Measurements from ENCODE around the gene ALDH3B1.

Gene ALDH3B1

DNA sequence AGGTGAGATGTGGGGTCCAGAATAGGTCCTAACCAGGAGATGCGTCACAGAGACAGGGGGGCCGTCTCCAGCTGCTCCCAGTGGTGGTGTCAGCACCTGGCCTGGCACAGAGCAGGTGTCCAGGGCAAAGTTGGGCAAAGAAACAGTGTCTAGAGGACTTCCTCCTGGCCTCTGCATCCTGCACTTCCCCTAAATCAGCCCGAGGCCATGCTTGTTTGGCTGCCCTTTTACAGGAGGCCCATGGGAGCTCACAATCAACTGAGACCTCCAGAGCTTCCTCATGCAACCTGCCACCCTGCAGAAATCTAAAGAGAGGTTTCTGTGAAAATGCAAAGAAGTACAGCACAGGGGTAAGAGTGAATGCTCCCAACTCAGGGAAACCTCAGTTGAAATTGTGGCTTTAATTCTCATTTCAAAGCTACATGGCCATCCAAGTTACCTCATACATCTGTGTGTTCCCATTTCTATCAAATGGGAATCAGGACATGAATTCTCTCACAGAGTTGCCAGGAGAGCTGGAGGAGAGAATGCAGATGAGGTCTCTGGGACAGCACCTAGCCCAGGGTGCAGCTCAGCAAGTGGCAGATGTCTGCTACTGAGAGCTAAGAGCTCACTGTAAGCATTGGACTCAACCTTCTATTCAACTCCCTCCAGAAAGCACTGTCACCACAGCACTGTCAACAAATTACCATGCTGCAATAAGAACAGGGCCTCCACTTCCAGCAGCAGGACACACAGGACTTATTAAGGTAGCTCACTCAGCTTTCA lies 61.3 kb downstream of the ALDH3B1 start:
- DNase-seq (ENCODE audit: low read depth, low spot score): no peak

DNA sequence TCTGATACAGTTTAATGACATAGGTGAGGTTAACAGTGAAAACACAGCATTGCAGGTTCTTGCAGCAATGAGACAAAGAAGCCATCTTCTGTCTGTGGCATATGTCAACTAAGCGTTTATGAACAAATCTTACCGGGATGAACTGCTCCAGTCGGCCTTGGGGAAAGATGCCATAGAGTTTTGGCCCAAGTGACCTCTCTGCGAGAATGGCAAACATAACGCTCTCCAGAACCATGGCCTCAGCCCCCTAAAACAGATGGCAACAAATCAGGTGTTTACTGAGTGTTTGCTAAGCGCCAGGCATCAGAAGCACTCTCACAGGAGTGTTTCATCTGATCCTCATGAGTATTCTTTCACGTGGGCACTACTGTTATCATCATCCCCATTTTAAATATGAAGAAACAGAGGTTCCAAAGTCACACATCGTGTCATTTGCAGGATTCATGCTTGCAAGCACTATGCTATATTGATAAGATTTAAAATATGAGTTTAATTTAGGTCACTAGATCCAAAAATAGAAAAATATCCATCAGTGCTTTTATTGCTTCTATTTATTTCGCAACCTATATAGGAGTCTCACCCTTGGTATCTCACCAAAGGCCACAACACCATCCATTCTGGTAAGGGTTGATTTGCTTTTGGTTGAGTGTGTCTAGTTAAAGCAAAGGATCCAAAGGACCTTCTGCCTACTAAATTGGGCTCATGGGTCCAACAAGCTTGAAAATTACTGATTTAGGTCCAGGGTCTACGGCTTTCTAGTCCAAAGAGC lies 64.6 kb downstream of the ALDH3B1 start:
- no peak for DNase-seq (ENCODE audit: low read depth, low spot score)

DNA sequence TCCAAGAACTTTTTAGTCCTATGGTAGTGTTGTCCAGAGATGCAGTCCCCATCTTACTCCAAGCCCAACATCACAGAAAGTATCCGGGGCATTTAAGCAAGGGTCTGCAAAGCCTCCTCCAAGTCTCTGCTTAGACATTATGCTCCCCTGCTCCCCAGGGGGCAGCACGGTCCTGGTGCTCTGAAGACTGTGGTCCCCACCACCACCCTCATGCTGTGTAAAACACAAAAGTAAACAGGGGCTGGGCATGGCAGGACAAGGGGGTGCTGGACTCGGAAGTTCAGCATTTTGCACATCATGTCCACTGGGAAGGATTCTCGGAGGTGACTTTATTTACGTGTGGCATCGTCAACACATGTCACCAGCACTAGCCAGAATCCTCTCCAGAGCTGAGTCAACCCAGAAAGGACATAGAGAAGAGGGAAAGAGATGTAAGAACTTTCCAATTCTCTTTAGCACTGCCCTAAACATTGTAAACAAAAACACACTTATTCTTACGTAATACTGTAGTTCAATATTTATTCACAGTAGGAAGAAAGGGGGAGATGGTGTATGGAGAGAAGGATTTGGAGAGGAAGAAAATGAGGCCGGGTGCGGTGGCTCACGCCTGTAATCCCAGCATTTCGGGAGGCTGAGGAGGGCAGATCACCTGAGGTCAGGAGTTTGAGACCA lies 66.4 kb downstream of the ALDH3B1 start:
- DNase-seq (ENCODE audit: low read depth, low spot score): no peak

DNA sequence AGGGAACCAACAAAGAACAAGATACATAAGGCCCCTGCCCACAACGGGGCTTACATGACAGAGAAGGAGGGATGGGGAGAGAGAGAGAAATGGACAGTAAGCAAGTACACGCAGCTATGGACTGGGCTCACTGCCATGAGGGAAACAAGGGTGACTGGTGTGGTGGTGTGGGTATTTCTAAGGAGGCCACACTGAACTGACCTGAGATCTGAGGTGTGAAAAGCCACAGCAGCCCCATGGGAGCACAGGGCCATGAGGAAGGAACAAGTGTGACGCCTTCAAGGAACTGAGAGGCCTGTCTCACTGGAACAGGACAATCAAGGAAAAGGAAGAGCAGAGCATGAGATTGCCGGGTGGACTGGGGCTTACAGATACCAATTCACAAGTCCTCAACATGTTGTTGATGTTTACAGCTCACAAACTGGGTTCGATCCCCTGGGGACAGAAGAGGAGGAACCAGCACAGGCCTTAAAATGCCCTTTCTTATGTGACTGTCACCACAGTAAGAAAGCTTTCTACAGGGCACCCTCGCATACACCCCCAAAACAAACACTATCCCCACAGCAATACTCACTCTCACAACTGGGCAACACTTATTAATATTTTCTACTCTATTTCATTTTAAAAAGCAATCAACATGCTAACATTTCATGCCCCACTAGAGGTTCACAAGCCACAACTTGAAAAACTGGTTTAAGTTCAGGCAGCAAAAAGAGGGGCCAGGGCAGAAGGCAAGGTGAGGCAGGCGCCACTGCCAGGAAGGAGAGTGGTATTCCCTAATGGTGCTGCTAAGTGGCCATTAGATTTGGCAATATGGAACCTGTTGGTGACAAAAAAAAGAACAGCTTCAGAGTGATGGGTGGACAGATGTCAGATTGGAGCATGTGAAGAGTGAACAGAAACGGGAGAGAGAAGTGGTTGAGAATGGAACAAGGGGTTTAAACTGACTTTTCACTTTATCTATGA lies 67.8 kb downstream of the ALDH3B1 start:
- DNase-seq (ENCODE audit: low read depth, low spot score): no peak

Measured in smooth muscle cell of the brain vasculature (primary cell).